CMK (cell line): ENCODE results near the gene SERPINA4.

Experiments used
- DNase-seq: peaks from one replicate; pipeline ENCODE4 v3.0.0-alpha.2; 2010; ENCODE audit warnings: low read depth

SERPINA4 gene

DNA sequence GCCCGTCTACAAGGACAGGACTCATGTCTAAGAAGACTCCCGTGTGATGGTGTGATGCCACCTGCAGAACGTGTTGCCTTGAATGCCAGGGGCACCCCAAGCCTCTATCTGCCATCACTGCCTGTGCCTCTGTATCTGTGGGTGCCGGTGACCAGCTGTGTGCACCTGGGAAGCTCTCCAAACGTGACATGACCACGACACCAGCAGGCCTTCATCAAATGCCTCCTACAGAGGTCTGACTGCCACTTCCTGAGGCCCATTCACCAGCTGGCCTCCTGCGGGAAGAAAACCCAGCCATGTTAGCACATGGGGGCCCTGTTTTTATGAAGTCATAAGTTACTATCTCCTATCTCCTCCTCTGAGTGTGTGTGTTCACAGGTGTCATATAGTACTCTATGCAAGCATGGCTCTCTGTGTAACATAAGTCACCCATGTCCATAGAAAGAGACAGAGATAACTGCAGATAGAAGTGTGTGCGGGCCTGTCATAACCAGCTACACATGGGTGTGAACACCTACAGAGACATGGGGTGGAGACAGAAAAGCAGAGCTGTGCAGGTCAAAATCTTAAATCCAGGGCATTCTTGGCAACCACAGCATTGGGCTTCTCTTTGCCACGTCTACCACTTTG is 18.3 kb upstream of the SERPINA4 start:
- no peak for DNase-seq

DNA sequence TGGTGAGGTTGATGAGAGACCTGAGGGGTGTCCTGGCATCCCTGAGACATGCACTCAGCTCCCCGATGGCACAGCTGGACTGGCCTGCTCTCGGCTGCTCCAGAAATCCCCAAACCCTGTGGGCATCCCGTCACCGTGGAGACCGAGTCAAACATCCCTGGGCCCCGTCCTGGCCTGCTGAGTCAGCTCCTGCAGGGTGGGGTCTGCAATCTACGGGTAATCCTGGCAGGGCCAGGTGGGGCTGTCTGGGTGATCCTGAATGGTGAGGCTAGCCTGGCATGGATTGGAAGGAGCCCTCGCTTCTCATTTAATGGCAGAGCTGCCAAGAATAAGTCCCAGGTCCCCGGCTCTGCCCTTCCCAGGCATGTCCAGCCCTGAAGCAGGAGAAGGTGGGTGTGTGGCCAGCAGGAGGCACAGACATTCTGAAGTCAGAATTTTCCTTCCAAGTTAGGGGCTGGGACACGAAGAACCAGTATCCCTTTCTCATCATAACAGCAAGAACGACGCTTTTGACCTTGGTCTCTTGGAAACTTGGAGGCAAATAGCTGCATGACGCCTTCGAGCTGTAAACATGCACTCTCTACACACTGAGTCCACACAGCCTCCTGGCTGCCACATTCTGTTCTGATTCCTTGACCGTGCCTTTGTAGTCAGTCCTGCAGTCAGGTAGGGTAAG is 17.7 kb upstream of the SERPINA4 start:
- no peak for DNase-seq

DNA sequence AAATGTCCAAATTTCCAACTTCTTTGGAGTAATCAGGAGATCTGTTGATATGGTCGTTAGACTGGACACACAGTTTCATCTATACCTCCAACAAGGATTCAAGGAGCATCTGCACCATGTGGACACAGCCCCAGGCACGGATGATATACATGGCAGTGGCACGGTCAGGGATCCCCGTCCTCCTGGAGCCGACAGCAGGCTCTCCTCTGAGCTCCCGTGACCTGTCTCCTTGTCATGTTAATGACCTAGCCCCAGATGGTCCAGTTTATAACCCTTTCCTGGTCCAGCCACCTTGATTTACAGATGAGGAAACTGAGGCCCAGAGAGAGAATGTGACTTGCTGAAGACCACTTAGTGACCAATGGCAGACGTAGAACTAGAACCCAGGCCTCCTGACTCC is 16.5 kb upstream of the SERPINA4 start:
- DNase-seq = no peak

DNA sequence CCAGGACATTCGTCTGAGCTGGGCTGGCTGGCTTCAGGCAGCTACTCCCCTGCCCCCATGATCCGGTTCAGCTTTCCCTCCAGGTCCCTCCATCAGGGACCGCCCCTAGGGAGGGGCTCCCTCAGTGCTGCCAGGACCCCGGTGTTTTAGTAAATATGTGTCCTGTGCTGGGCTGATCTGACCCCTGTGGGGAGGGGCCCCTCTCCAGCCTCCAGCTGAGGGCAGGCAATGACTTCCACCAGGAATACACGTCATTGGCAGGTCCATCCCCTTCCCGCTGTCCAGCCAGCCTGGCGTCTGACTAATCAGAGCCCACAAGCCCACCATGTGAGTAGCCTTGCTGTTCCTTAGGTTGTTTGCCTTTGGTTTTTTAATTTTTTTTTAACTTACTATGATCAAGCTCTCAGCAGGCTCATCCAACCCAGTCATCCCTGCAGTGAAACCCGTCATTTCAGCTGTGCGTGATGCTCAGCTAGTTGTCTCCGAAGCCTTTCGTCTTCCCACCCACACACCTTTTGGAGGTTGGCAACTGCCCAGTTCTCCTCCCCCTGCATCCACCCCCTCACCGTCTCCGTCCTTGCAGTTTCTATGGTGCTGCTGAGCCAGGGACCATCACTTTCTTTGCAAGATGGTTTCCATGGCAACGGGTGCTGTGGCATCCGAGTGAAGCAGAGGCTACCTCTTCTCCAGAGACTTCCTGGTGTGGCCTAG is 16.0 kb upstream of the SERPINA4 start:
- no peak for DNase-seq

DNA sequence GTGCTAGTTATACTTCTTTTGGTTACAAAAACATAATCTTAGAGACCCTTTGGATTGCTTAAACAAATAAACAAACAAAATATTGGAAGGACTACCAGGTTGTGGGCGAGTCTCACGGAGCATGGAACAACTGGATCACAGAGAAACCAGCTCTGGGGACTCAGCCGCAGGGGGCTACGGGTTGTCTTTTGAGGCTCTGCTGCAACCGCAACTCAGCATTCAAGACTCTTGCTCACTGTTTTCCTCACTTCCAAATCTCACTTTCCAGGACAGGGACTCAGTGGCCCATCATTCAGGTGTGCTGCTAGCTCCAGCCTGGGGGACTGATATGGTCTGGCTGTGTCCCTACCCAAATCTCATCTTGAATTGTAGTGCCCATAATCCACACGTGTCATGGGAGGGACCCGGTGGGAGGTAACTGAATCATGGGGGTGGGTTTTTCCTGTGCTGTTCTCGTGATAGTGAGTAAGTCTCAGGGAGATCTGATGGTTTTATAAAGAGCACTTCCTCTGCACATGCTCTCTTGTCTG is 14.0 kb upstream of the SERPINA4 start:
- no peak for DNase-seq

DNA sequence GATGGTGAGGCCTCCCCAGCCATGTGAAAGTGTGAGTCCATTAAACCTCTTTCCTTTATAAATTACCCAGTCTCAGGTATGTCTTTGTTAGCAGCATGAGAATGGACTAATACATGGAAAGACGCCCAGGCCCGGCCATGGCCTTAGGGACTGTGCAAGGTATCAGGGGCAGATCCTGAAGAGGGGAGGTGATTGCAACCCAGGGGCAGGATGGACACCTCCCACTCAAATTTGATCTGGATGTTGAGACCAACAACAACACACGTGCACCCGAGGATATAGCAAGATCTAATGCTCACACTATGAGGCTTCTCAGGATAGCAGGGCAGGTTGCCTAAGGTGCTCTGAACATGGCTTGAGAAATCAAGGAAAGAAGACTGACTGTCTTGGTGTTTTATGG is 13.5 kb upstream of the SERPINA4 start:
- DNase-seq = no peak

DNA sequence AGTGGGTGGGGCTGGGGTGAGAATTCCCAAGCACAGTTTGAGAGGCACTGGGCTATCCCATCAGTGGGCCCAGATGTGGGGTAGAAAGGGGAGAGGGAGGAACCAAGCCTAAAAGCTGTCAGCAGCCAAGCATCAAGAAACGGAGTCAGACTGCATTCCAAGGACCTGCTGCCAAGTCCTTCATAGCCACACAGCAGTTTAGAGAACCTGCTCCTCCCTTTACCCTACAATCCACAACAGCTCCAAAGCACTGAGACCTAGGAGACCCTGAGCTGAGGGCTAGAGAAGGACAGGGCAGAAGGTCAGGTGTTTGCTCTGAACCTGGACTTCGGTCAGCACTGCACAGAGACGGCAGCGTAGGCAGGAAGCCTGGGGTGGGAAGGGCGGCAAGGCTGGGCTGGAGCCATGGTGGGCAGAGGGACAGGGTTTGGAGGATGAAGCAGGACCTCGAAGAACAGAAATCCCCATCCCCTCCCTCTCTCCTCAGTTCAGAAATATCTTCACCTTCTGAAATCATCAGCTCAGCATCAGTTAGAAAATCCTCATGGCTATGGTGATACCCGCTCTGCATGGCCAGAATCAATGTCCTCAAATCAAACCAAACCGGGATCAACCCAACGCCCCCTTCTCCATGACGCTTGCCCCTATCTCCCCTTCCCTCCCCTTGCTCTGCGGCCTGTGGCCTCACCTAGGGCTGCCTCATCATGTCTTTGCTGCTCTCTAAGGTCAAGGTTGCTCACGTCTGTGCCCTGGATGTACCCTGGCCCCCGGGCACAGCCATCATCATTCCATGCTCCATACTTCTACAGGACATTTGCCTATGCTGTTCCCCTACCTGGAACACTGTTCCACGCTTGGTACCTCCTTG is 12.9 kb upstream of the SERPINA4 start:
- DNase-seq = no peak

DNA sequence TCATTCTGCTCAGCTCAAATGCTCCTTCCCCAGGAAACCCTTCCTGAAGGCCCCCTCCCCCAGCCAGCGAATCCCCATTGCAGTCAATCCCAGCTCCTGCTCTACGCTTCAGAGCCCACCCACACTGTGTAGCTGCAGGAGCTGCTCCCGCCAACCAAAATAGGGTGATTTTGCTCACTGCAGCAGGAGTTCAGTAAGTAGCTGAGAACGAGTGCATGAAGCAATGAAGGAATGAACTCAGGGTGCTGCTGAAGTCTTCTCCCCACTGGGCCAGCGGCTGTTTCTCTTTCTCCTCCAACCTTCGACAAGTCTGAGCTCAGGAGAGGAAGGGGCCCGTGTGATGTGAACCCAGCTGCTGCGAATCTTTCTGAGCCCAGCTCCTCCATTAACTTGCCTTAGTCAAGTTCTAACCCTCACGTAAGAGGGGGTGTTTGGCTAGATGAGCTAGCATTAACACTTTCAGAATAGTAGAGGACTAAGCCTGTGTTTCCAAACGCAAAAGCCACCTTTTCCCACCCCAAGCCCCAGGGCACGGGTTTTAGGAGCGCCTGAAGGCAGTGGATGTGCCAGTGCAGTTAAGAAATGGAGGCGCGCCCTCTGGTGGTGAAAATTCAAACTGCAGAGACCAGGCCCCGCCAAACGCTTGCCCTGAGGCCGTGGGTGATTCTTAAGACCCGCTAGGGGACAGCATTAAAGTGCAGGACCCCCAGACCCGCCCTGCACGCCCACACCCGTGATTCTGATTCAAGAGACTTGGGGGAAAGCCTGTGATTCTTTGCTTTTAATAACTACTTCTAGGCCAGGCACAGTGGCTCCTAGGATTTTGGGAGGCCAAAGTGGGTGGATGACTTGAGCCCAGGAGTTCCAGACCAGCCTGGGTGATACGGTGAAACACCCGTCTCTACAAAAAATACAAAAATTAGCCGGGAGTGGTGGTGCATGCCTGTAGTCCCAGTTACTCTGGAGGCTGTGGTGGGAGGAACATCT is 11.9 kb upstream of the SERPINA4 start:
- peak; percentile 5 for DNase-seq

DNA sequence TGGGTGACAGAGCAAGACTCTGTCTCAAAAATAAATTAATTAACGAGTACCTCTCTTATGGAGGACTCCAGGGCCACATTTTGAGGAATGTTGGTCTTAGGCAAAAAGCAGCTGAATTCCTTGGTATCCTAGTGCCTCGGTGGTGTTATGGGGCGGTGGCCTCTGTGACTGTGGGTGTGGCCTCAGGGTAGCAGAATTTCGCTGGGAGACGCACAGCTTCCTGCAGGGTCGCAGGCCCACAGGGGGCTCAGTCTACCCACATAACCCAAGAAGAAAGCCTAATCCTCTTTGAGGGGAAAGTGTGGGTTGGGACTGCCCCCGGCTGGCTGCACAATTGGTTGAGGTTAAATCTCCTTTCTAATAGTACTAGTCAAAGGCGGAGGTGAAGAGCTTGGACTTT is 11.2 kb upstream of the SERPINA4 start:
- DNase-seq = no peak

DNA sequence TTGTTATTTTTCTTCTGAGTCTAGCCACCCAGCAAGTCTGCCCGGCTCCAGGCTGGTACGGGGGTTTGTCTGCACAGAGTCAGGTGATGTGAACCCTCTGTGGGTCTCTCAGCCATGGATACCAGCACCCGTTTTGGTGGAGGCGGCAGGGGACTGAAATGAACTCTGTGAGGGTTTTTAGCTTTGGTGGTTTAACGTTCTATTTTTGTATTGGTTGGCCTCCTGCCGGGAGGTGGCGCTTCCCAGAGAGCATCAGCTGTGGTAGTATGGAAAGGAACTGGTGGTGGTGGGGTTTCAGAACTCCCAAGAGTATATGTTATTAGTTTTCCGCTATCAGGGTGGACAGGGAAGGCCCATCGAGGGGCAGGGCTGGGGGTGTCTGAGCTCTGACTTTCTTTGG is 5.3 kb upstream of the SERPINA4 start:
- no peak for DNase-seq

DNA sequence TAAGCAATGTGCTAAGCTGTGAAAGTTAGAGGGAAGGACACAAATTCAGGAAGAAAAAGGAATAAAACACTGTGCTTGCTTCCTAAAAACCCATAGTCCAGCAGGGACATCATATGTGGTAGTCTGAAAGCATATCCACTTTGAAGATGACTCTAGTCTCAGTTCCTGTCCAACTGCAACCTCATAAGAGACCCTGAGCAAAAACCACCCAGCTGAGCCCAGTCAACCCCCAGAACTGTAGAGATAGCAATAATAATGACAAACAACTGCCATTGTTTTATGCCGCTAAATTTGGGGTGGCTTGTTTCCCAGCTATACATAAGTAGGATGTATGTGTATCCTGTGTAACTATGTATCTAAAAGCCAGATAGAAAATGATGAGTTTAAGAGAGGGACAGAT is 3.9 kb upstream of the SERPINA4 start:
- no peak for DNase-seq

DNA sequence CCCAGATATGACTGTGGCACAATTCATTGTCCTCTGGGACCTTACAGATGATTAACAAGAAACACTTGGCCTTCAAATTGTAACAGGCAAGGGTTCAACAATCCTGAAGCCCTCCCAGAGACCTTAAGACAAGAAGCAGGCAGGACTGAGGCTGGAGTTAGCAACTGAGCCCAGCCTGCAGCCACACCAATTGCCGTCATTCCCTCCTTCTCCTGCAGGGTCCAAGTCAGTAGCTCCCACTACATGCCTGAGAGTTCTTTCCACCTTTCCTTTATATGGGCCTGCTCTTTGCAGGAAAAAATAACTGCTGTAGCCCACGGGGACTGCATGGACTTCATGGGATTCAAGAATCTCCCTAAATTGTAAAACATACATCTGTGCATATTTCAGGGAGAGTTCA is 2.4 kb upstream of the SERPINA4 start:
- DNase-seq = no peak

DNA sequence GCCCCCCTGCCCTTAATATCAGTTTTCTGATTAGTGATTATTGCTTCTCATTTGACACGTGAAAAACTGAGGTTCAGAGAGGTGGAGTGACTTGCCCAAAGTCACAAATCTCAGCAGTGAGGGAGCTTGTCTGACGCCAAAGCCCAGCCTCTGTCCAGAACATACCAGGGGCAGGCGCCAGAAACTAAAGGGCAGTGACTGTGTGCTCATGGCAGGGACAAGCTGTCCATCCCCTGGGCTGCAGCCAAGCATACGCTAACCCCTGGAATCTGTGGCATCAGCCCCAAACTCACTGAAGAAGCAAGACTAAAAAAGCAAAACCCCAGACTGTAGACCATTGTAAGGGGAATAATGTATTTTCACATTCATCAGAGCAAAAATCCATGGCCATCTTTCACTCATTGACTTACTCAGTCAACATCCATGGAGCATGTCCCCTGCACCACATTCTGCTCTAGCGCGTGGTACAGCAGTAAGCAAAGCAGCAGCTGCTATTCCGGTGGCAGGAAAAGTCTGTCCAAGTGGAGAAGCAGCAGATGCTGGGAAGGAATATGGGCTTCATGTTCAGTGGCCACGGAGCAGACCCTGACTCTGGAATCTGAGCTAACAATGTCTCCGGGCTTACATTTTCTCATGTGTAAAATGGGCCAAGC is 1.5 kb upstream of the SERPINA4 start:
- DNase-seq = no peak

DNA sequence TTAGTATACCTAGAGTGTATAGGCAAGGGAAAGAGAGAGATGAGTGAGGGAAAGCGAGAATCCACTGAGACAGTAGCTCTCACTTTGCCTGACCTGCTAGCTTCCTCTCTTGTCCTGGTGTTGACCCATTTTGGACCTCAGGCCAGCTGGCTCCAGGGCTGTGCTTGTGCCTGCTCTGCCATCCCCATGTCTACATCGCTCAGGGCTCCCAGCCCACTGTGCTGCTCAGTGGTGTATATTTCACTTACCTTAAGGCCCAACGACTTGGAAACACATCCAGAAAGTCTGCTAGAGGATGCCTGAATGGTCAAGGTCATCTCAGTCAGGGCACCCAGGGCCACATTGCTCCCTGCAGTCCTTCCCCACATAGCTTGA is 964 bp upstream of the SERPINA4 start:
- no peak for DNase-seq

DNA sequence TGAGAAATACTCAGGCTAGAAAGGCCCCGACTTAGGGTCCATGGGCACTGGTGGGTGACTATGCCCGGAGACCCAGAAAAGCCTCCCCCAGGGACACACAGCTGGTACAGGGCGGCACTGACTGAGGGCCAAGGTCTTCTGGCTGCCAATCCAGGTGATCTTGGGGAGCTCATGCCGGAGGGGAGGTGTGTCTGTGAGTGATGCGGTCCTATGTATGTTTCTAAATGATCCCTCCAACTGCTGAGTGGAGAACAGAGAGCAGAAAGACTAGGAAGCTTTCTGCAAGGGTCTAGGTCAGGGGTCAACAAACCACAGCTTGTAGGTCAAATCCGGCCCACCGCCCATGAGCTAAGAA is 391 bp downstream of the SERPINA4 start:
- no peak for DNase-seq

DNA sequence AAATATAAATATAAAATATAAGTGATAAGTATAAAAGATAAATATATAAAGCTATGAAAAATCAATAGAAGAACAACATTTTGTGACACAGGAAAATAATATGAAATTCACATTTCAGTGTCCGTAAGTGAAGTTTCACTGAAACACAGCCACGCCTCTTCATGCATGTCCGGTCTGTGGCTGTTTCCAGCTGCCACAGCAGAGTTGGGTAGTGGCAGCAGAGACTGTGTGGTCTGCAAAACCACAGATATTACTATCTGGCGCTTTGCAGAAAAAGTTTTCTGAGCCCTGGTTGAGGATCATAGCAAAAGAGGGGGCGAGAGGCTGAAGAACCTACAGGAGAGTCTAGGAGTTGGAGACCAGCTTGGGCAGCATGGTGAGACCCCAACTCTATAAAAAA is 780 bp downstream of the SERPINA4 start:
- DNase-seq = peak; percentile 3

DNA sequence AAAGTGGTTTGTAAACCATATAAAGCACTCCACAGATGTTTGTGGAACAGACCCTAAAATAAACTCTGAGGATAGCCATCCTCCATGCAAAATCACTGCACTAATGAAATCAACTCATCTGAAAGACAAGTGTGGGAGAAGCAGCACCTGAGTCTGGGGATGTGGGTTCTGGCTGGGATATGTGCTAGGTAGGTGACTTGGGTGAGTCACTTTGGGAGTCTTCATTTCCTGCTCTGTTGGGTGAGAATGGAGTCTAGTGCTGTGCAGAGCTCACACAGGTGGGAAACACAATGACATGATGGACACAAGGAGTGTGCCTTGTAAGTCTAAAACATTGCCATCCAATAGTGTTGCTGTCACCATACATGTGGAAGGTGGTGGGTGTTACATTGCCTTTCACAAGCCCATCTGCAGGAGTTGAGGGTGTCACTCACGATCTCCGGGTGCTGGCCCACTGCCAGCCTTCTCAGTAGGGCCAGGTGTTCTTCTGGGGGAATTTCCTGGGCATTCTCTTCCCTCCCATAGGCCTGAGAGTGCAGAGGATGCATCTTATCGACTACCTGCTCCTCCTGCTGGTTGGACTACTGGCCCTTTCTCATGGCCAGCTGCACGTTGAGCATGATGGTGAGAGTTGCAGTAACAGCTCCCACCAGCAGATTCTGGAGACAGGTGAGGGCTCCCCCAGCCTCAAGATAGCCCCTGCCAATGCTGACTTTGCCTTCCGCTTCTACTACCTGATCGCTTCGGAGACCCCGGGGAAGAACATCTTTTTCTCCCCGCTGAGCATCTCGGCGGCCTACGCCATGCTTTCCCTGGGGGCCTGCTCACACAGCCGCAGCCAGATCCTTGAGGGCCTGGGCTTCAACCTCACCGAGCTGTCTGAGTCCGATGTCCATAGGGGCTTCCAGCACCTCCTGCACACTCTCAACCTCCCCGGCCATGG is 2.0 kb downstream of the SERPINA4 start:
- DNase-seq = no peak

DNA sequence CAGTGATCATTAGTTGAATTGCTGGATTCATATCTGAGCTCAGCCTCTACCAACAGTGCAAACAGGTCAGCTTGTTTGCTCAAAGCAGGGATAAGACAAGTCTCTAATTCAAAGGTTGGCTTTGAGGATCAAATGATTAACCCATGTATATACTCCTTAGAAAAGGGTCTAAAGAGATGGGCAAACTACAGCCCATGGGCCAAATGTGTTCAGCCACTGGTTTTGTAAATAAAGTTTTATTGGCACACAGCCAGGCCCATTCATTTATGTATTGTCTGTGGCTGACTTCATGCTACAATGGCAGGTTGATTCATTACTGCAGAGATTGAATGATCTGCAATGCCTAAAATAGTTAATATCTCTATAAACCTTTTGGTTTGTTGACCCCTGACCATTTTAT is 3.1 kb downstream of the SERPINA4 start:
- DNase-seq = no peak

DNA sequence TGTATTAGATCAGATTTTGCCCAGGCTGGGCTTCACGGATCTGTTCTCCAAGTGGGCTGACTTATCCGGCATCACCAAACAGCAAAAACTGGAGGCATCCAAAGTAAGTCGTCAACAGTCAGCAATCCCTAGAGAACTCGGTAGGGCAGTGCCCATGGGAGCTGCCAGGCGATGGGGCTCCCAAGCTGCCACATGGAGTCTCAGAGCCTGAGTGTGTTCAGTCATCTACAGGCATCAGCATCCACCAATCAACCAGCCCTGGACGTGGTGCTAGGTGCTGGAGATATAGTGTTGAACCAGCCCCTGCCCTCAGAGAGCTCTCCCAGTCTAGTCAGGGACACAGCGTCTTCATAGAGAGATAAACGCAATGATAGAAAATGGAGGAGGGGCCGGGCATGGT is 6.9 kb downstream of the SERPINA4 start:
- DNase-seq = no peak
